ENCODE measurements around the gene SELENOH.
A peak's percentile ranks its signal among the peaks of the same experiment; 100 is the strongest.

The SELENOH gene

GRCh38 chr11:57773026-57773598, 31.8 kb downstream of the SELENOH start:
- TF ChIP-seq REST (IDR thresholded peaks at IDR 0.05; ENCODE audit: insufficient read depth in 1 of 2, low read depth in 2 of 2, low read length in 2 of 2) (no peak), TAF1 (IDR thresholded peaks at IDR 0.05; ENCODE audit: borderline replicate concordance, insufficient read depth, low read length) (no peak), SIN3A (IDR thresholded peaks at IDR 0.05; ENCODE audit: borderline replicate concordance, insufficient read depth, low read length) (no peak), POLR2AphosphoS5 (IDR thresholded peaks at IDR 0.05; ENCODE audit: low read depth, low read length) (no peak), FOXP2 (optimal IDR thresholded peaks at IDR 0.05; ENCODE audit: borderline replicate concordance, extremely low read depth, extremely low read length, insufficient read depth) (no peak)

GRCh38 chr11:57775491-57775890, 34.2 kb downstream of the SELENOH start:
- TF ChIP-seq REST (IDR thresholded peaks at IDR 0.05; ENCODE audit: insufficient read depth in 1 of 2, low read depth in 2 of 2, low read length in 2 of 2) = peak in 1 of 2 experiments; percentile 44; a peak in 1 of 4 replicates
- TF ChIP-seq SIN3A (IDR thresholded peaks at IDR 0.05; ENCODE audit: borderline replicate concordance, insufficient read depth, low read length) = no peak

DNA sequence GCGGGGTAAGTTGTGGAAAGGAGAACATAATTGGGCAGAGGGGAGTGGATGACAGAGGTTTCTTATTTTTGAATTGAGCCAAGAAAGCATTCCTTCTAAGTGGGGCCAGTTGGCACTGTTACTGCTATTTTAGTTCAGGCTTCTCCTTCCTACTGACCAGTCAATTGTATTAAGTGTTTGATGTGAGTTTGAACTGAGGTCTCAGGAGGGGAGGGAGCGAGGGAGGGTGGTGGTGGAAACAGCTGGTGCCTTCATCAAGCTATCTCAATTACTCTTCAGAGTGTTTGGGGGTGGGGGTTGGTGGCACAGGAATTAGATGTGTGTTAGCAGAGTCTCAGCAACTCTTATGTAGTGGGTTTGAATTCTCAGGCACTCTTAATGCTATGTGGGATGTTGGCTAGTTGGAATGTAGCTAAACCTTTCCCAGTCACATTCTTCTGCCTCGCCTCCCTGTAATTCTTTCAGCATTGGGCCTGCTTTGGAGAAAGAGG, 34.8 kb downstream of the SELENOH start:
- TF ChIP-seq SIN3A (IDR thresholded peaks at IDR 0.05; ENCODE audit: borderline replicate concordance, insufficient read depth, low read length) = no peak

GRCh38 chr11:57776577-57777210, 35.4 kb downstream of the SELENOH start:
- TF ChIP-seq POLR2AphosphoS5 (IDR thresholded peaks at IDR 0.05; ENCODE audit: low read depth, low read length) (no peak), SIN3A (IDR thresholded peaks at IDR 0.05; ENCODE audit: borderline replicate concordance, insufficient read depth, low read length) (no peak), FOXP2 (optimal IDR thresholded peaks at IDR 0.05; ENCODE audit: borderline replicate concordance, extremely low read depth, extremely low read length, insufficient read depth) (no peak), REST (IDR thresholded peaks at IDR 0.05; ENCODE audit: insufficient read depth in 1 of 2, low read depth in 2 of 2, low read length in 2 of 2) (no peak), TAF1 (IDR thresholded peaks at IDR 0.05; ENCODE audit: borderline replicate concordance, insufficient read depth, low read length) (no peak)

- TF ChIP-seq SIN3A (IDR thresholded peaks at IDR 0.05; ENCODE audit: borderline replicate concordance, insufficient read depth, low read length) = no peak
- no peak for TF ChIP-seq TAF1 (IDR thresholded peaks at IDR 0.05; ENCODE audit: borderline replicate concordance, insufficient read depth, low read length)
- no peak for TF ChIP-seq REST (IDR thresholded peaks at IDR 0.05; ENCODE audit: insufficient read depth in 1 of 2, low read depth in 2 of 2, low read length in 2 of 2)
Measured at GRCh38 chr11:57777969-57778317, 36.7 kb downstream of the SELENOH start.

Measured in PFSK-1 (cell line).